Stimulated activated naive B cell treated with anti-CD40 and anti-IgM and Interleukin-4, amounts not matched to agents 10 μg/mL and 1 μg/mL and 100 μg/mL, for 72 hours (primary cell): Measurements from ENCODE around the gene RETN.

Experiments used
- ATAC-seq, 2 donors: fragments of 150-1000 bp; cut with Tn5 transposase; replicated peaks; 2 replicates each; pipeline ENCODE4 v1.10.0; 2021; ENCODE audit warnings: moderate library complexity in 1 of 2
- DNase-seq: peaks from one replicate; pipeline ENCODE4 v3.0.0; 2021
- H3K27ac Mint-ChIP-seq: one replicate; pipeline ENCODE4 v1.8.0; 2022; ENCODE audit warnings: mild to moderate bottlenecking, mixed read lengths
- H3K27me3 Mint-ChIP-seq, 2 donors: one replicate each; pipeline ENCODE4 v1.8.0; 2022; ENCODE audit warnings: mixed read lengths in 2 of 2
- H3K36me3 Mint-ChIP-seq, 2 donors: one replicate each; pipeline ENCODE4 v1.8.0; 2022; ENCODE audit warnings: mixed read lengths in 2 of 2, mild to moderate bottlenecking in 1 of 2
- H3K4me1 Mint-ChIP-seq, 2 donors: one replicate each; pipeline ENCODE4 v1.8.0; 2022; ENCODE audit warnings: mixed read lengths in 2 of 2, mild to moderate bottlenecking in 1 of 2
- H3K4me3 Mint-ChIP-seq, 2 donors: one replicate each; pipeline ENCODE4 v1.8.0; 2022; ENCODE audit warnings: mild to moderate bottlenecking in 2 of 2, mixed read lengths in 2 of 2, moderate library complexity in 1 of 2
- H3K9me3 Mint-ChIP-seq, 2 donors: one replicate each; pipeline ENCODE4 v1.8.0; 2022; ENCODE audit warnings: mixed read lengths in 2 of 2, mild to moderate bottlenecking in 1 of 2

The RETN gene

GRCh38 chr19:7678971-7679751 lies 10.3 kb downstream of the RETN start:
- Mint-ChIP-seq H3K4me1 (peaks cover 47 to 75% of the 10 kb centered on the region in 2 donors), H3K9me3 (no peaks in the 10 kb centered on the region), H3K36me3 (peaks cover 21 to 26% of the 10 kb centered on the region in 2 donors), H3K4me3 (peak overlapping the region; percentile 39 to 69), H3K27ac (peak overlapping the region; percentile 93), H3K27me3 (peaks cover 18 to 20% of the 10 kb centered on the region in 2 donors)
- ATAC-seq (peak; percentile 67 to 72), DNase-seq (peak; percentile 74)

- H3K9me3 Mint-ChIP-seq = no peaks in the 10 kb centered on the region
- H3K27ac Mint-ChIP-seq = peak overlapping the region; percentile 93
- H3K4me1 Mint-ChIP-seq = peaks cover 45 to 75% of the 10 kb centered on the region in 2 donors
- peak overlapping the region; percentile 96 to 97 for H3K4me3 Mint-ChIP-seq
- peaks cover 21 to 29% of the 10 kb centered on the region in 2 donors for H3K36me3 Mint-ChIP-seq
- H3K27me3 Mint-ChIP-seq = peaks cover 12 to 15% of the 10 kb centered on the region in 2 donors
- ATAC-seq (no peak), DNase-seq (no peak)
Measured at GRCh38 chr19:7679771-7680605, 11.1 kb downstream of the RETN start.

- peak; percentile 85 for DNase-seq
- peak within 1 kb of the TSS; percentile 96 to 97 for H3K4me3 Mint-ChIP-seq
- peaks cover 50 to 81% of the 10 kb centered on the region in 2 donors for H3K4me1 Mint-ChIP-seq
- ATAC-seq = peak; percentile 14 to 35
- H3K27me3 Mint-ChIP-seq = peaks cover 12 to 13% of the 10 kb centered on the region in 2 donors
- peaks cover 25 to 36% of the 10 kb centered on the region in 2 donors for H3K36me3 Mint-ChIP-seq
- H3K9me3 Mint-ChIP-seq = no peaks in the 10 kb centered on the region
- H3K27ac Mint-ChIP-seq = peak within 1 kb of the TSS; percentile 98
Measured at GRCh38 chr19:7680606-7681339, 11.9 kb downstream of the RETN start, which contains the start of gene TRAPPC5. TSS of gene TRAPPC5 (plus strand) at chr19:7680833. CDS start at chr19:7682254, 1,421 bp downstream.

GRCh38 chr19:7681340-7682174 lies 12.7 kb downstream of the RETN start:
- Mint-ChIP-seq H3K27ac (peak overlapping the region; percentile 98), H3K4me1 (peaks cover 50 to 81% of the 10 kb centered on the region in 2 donors), H3K36me3 (peaks cover 30 to 42% of the 10 kb centered on the region in 2 donors), H3K9me3 (no peaks in the 10 kb centered on the region), H3K4me3 (peak overlapping the region; percentile 96 to 97), H3K27me3 (peaks cover 9% of the 10 kb centered on the region in 2 donors)
- peak; percentile 85 for DNase-seq
- ATAC-seq = peak; percentile 42 to 58

- Mint-ChIP-seq H3K36me3 (peaks cover 35 to 48% of the 10 kb centered on the region in 2 donors), H3K4me1 (peaks cover 47 to 78% of the 10 kb centered on the region in 2 donors), H3K27ac (peak overlapping the region; percentile 98), H3K27me3 (peaks cover 5 to 6% of the 10 kb centered on the region in 2 donors), H3K4me3 (peak overlapping the region; percentile 96 to 97), H3K9me3 (no peaks in the 10 kb centered on the region)
- no peak for DNase-seq
- ATAC-seq = no peak
Measured at GRCh38 chr19:7682175-7682855, 13.5 kb downstream of the RETN start.

- peak; percentile 17 to 24 for ATAC-seq
- no peaks in the 10 kb centered on the region for H3K27me3 Mint-ChIP-seq
Measured at GRCh38 chr19:7685546-7686445, 16.9 kb downstream of the RETN start.

GRCh38 chr19:7687177-7687576 lies 18.3 kb downstream of the RETN start:
- H3K36me3 Mint-ChIP-seq = peaks cover 39 to 57% of the 10 kb centered on the region in 2 donors
- peaks cover 22 to 44% of the 10 kb centered on the region in 2 donors for H3K4me1 Mint-ChIP-seq
- no peaks in the 10 kb centered on the region for H3K27me3 Mint-ChIP-seq
- DNase-seq (no peak), ATAC-seq (peak; percentile 24 to 38)
- H3K4me3 Mint-ChIP-seq = peak overlapping the region; percentile 52 to 61
- H3K9me3 Mint-ChIP-seq = no peaks in the 10 kb centered on the region
- H3K27ac Mint-ChIP-seq = peak overlapping the region; percentile 93

More at GRCh38 chr19:7685546-7686445, 16.9 kb downstream of the RETN start:
- H3K4me1 Mint-ChIP-seq = peaks cover 26 to 56% of the 10 kb centered on the region in 2 donors
- peaks cover 42 to 66% of the 10 kb centered on the region in 2 donors for H3K36me3 Mint-ChIP-seq
- peak; percentile 43 for DNase-seq
- H3K27ac Mint-ChIP-seq = peak overlapping the region; percentile 93
- no peaks in the 10 kb centered on the region for H3K9me3 Mint-ChIP-seq
- peak overlapping the region; percentile 63 to 70 for H3K4me3 Mint-ChIP-seq

- DNase-seq (no peak), ATAC-seq (no peak)
- Mint-ChIP-seq H3K36me3 (peaks cover 27 to 43% of the 10 kb centered on the region in 2 donors), H3K27ac (peak overlapping the region; percentile 93), H3K9me3 (no peaks in the 10 kb centered on the region), H3K4me1 (peaks cover 19 to 32% of the 10 kb centered on the region in 2 donors), H3K27me3 (no peaks in the 10 kb centered on the region), H3K4me3 (no peak overlapping the region)
Measured at GRCh38 chr19:7689165-7689564, 20.3 kb downstream of the RETN start.

GRCh38 chr19:7690779-7691258 lies 22.0 kb downstream of the RETN start:
- DNase-seq (no peak), ATAC-seq (no peak)
- peaks cover 19 to 36% of the 10 kb centered on the region in 2 donors for H3K4me1 Mint-ChIP-seq
- H3K9me3 Mint-ChIP-seq = no peaks in the 10 kb centered on the region
- peaks cover 34 to 46% of the 10 kb centered on the region in 2 donors for H3K36me3 Mint-ChIP-seq
- no peaks in the 10 kb centered on the region for H3K27me3 Mint-ChIP-seq
- no peak overlapping the region for H3K27ac Mint-ChIP-seq
- H3K4me3 Mint-ChIP-seq = no peak overlapping the region

- Mint-ChIP-seq H3K4me1 (peaks cover 16 to 32% of the 10 kb centered on the region in 2 donors), H3K4me3 (no peak overlapping the region), H3K36me3 (peaks cover 31 to 48% of the 10 kb centered on the region in 2 donors), H3K9me3 (peaks cover 0 to under 1% of the 10 kb centered on the region in 2 donors), H3K27me3 (no peaks in the 10 kb centered on the region), H3K27ac (no peak overlapping the region)
- ATAC-seq = no peak
- no peak for DNase-seq
Measured at GRCh38 chr19:7691497-7691896, 22.6 kb downstream of the RETN start.

GRCh38 chr19:7692417-7693088 lies 23.7 kb downstream of the RETN start:
- ATAC-seq = no peak
- H3K36me3 Mint-ChIP-seq = peaks cover 37 to 52% of the 10 kb centered on the region in 2 donors
- H3K4me3 Mint-ChIP-seq = no peak overlapping the region
- no peaks in the 10 kb centered on the region for H3K27me3 Mint-ChIP-seq
- peaks cover 20 to 36% of the 10 kb centered on the region in 2 donors for H3K4me1 Mint-ChIP-seq
- H3K9me3 Mint-ChIP-seq = peaks cover 0 to 2% of the 10 kb centered on the region in 2 donors
- no peak for DNase-seq
- H3K27ac Mint-ChIP-seq = no peak overlapping the region
